CD4-positive, alpha-beta T cell treated with Interleukin-15 for 1 hour (primary cell): Measurements from ENCODE around the gene FAM174C.

Source experiments
- DNase-seq: peaks from one replicate; pipeline ENCODE4 v3.0.0-alpha.2; 2020

Gene FAM174C

DNA sequence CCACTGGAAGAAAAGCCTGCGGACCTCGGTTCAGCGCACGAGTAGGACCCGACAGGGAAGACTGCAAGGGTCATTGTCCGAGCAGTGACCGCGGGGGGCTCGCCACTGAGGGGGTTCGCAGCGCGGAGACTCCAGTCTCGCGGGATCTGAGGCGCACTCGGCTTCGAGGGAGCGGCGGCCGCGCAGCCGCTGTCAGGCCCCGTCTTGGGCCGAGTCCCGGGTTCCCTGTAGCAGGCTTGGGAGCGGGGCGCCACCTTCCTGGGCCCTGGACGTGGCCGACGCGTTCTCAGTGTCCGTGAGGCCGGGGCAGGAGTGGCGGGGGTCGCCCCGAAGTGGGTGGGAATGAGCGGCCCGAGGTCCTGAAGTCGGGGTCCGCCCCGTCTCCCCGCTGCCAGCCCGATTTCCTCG lies 474 bp upstream of the FAM174C start:
- DNase-seq = no peak

GRCh38 chr19:1275976-1276627 lies 772 bp downstream of the FAM174C start:
- DNase-seq = no peak

DNA sequence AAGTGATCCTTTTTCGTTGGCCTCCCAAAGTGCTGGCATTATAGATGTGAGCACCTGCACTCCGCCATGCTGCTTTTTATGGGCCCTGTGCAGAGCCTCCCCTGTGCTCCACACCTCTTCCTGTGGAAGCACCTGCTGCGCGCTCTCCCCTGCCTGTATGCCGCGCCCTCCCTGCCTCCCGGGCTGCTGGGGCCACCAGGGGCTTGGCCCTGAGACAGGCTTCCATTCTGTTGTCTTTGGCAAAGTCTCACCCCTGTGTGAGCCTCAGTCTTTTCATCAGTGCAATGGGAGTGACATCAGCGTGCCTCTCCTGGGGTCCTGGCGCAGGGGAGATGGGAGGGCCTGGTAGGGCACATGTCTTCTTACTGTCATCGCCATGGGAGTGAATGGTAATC lies 1.3 kb downstream of the FAM174C start:
- DNase-seq = no peak

GRCh38 chr19:1277061-1277460 lies 1.7 kb downstream of the FAM174C start:
- DNase-seq = no peak

DNA sequence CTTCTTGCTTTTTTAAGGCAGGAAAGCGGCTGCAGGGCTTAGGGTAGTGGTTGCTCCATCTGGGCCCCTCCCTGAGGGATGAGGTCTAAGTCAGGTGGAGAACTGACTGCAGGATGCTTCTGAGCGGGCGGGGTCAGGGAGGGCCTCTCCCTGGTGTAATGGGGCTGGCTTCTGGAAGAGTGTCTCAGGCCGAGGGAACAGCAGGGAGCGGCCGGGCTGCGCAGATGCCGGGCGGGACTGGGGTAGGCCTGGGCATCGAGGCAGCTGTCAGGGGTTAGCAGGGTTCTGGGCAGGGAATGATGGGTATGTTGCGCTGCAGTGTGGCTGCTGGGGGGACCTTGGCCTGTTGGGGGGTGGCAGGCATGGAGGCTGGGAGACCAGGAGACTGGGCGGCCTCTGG lies 2.7 kb downstream of the FAM174C start:
- no peak for DNase-seq

DNA sequence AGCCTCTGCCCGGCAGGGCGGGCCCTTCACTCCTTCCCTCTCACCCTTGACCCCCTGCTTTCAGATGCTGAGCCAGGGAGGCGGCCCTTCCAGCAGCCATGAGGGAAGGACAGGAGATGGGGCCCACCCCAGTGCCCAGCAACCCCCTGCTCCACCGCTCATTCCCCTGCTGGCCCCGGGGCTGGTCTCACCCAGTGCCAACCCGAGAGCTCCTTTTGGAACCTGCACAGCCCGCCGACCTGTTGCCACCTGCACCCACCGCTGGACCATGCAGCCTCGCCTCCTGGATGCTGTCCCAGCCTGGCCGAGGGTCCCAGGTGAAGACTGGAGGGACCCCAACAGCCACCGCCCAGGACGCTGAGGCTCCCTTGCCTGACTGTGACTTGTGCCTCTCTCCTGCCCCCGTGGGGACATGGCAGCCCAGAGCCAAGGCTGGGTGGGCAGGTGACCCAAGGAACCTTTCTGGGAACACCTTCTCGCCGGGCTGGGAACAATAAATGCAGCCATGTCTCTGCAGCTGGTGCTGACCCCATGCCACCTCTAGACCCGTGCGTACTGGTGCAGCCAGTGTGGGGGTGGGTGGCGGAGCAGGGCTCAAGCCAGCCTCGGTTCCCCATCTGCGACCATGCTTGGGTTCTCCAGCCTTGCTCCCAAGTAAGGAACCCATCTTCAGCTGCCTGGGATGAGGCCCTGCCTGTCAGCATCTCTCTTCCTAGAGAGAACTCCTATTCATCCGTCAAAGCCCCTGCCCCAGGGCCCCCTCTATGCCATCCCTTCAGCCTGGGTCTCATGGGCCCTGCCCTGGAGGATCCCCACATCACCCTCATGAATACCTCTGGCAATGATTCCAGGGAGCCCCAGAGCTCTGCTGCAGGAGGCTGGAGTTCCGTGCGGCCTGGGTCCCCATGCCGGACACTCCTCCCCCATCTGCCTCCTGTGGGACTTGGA lies 3.7 kb downstream of the FAM174C start:
- DNase-seq = no peak

- DNase-seq = peak; percentile 79
These were observed 4.5 kb downstream of the FAM174C start for GRCh38 chr19:1279782-1280341.

DNA sequence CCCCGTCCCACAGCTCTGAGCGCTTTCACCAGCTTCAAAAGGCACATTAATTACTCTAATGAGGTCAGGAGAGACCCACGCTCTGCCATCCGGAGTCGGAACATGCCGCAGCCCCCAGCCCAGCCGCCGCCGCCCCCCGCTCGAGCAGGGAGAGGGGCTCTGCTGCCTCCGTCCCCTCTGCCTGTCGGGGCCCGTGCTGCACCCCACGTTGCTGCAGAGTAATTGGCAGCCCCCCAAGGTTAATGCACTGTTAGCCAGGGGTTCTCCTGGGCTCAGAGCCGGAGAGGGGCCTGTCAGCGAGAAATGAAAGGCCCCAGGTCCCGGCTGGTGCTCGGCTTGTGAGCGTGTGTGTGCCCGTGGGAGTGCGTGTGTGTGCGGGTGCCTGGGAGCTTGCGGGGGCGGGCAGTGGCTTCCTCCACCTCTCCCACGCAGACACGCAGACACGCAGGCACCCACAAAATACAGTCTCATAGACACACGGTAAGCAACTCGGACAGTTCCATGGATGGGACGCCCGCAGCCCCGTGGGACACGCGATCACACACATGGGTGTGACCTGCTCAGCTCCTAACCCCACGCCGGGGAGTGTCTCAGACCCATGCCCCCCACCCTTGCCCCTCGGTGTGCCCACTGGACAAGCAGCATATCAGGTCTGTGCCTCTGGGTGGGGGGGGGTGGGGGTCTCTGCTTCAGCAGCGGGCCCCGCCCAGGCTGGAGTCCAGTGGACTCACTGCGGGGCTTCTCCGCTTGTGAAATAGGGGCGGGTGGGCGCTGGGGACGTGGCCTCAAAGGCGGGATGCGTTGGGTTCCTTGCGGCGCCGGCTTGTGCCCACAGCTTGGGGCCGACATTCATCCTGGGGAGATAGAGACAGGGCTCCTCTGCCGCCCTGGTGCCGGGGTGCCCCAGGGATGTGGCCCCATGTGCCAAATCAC lies 5.6 kb downstream of the FAM174C start:
- DNase-seq = no peak

GRCh38 chr19:1281569-1282287 lies 6.4 kb downstream of the FAM174C start:
- DNase-seq = no peak

DNA sequence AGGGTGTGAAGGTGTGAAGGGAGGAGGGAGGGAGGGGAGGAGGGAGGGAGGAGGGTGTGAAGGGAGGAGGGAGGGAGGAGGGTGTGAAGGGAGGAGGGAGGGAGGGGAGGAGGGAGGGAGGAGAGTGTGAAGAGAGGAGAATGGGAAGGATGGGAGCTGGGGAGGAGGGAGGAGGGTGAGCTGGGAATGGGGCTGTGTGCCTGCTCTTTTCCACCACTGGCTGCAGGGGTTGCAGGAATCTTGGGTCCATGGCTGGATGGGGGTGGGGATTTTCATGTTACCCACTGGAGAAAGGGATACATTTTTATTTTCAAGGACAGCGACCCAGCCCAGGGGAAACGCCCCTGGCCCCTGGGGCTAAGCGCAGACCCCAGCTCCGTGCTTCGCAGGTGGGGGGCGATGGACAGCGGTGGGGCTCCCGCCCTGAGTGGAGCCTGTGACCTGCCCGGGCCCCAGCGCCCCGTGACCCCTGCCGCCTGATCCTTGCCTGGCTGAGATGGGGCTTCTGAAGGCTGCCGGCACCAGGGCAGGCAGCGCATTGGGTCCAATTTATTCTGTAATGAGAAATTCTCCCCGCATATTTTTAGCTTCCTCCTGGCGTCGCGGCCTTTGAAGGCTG lies 7.4 kb downstream of the FAM174C start:
- DNase-seq = no peak

DNA sequence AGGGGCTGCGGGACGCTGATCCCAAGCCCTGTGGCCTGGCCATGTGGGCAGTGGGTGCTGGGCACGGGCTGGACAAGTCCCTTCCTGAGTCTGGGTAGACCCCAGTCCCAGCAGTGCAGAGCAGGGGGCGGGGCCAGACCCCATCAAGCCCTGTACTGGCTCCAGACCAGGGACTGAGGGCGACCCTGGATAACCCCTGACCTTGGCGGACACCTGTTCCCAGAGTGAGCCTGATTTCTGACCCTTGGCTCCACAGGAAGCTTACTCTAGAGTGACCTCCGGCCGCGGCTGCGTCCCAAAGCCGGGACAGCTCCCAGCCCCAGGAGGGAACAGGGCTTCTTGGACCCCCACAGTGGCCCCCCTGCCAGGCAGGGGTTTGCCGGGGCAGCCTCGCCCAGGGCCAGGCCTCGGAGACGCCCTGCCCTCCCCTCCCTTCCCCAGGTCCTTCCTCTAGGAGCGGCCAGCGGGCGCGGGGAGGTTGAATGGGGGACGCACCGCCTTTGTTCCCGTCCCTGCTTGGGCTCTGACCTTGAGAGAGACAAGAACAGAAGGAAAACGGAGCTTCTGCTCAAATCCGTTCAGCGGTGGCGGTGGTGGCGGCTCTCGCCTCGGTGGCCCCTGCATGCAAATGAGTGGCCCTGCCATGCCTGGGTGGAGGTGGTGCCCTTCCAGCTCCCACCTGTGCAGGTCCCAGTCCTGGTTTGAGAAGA lies 8.0 kb downstream of the FAM174C start:
- no peak for DNase-seq

GRCh38 chr19:1283917-1284292 lies 8.6 kb downstream of the FAM174C start:
- no peak for DNase-seq

DNA sequence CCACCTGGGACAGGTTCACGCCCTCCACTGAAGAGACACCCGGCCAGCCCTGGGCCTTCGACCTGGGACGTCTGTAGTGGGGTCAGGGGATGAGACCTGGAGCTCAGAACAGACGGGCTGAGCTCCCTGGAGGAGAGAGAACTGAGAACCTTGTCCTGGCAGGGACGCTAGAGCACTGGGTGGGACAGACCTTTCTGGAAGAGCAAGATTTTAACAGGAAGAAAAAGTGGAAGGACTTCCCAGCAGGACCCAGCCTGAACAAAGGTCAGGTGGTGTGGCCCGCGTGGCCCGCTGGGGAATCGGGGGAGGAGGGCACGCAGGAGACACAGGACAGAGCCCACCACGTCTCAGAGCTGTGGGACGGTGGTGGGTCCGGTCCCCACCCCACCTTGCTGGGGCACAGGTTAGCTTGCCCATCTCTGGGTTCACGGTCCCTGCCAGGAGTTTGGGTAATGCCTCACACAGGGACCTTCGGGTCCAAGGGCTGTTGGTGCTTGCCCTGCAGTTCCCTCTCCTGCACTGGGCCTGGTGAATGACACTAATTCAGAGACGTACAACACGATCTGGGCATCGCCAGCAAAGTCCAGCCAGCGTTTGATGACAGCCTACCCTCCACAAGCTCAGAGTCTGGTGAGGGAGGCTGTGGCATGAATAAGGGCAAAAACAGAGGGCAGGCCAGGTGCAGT lies 9.1 kb downstream of the FAM174C start:
- no peak for DNase-seq

GRCh38 chr19:1284979-1285736 lies 9.8 kb downstream of the FAM174C start:
- no peak for DNase-seq

DNA sequence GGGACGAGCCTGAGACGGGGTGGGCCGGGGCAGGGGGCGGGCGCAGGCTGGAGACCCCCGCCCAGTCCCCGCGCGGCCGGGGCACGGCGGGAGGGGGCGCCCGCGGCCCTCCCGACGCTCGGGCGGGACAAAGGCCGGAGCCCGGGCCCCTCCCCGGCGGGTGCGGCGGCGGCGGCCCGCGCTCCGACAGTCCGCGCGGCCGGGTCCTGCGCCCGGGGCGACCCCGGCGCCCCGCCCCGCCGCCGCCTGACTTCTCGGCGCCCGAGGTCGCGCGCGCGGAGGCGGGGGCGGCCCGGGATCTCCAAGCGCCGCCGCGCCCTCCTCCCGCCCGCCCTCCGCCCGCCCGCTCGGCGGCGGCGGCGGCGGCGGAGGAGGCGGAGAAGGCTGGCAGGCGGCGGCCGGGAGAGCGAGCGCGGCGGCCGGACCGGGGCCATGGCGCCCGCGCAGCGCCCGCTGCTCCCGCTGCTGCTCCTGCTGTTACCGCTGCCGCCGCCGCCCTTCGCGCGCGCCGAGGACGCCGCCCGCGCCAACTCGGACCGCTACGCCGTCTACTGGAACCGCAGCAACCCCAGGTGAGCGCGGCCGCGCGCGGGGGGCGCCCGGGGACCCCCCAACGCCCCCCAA lies 10.5 kb downstream of the FAM174C start, which contains the start of gene EFNA2:
EFNA2 (plus strand) TSS at position 137 of the 624 bp plus-strand sequence; CDS start at position 433, 296 bp downstream.
- DNase-seq = no peak

DNA sequence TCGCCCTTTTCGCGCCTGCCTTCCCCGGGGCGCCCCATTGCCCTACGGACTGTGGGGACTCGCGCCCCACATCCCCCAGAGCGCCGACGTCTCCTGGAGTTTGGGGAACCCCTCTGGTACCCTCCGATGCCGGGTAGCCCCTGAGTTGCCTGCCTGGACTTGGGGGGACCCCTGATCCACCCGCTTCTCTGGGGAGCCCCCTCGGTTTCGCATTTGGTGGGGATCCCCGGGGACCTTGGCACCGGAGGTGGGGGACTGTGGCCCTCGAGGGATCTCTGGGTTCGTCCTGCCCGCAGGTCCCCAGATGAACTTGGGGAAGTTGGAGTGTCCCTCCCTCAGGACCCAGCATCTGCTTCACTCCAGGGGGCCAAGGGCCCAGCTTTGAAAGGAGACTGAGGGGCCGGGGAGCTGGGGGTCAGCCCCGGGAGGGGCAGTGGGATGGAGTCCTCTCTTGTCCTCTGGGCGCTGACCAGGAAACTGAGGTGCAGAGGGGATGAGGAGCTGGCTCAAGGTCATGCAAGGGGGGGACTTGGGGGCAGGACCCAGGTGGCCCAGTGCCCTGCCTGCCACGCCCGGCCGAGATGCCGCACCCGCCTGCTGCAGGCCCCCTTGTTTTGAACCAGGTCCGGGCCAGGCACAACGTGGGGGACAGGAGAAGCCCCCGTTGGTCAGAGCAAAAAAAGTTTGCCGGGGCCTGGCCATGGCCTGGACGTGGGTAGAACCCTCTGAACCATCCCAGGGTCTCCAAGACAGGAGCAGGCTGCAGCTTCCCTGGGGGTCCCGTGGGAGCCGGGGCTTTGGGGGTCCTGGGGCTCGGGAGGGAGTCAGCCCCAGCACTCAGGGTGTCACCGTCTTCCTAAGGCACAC lies 11.4 kb downstream of the FAM174C start:
- no peak for DNase-seq

DNA sequence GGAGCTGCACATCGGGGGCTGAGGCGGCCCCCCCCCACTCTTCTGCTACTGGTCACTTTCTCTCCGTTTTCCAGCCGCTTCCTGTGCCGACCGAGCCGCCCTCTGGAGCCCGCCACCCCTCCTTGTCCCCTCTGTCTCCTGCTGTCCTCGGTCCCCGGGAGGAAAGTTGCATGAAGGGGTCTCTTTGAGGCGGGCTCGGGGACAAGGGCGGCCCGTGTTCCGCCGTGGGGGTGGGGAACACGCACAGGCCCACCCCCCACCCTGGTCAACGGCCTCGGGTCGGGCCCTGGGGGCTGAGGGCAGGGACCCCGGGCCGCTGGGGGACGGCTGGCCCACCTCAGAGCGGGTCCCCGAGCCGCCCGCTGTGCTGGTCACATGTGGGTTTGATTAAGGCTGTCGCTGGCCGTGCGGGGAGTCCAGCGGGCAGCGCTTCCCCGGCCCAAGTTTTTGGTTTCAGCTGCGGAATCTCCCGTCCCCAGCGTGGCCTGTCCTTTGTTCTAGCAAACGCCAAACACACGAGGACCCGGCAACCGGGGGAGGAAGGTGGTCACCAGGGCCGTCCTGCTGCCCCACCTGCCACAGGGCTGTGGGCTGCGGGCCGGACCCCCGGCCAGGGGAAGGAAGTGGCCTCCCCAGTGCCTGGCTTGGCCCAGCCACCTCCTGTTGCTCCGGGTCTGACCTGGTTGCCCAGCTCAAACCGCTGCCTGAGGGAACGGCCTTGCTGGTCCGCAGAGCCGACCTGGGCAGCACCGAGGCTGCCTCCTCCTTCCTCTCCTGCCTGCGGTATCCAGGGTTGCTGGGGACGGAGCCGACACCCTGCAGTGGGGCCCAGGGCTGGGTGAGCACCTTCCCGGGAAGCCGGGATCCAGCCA lies 12.3 kb downstream of the FAM174C start:
- DNase-seq = no peak
